Endometrial microvascular endothelial cells (primary cell): Measurements from ENCODE around the gene E2F2. TPM values are rescaled to one million over a fixed set of nuclear protein-coding genes. Genes with fewer than 3 reads are reported as not detected.

Experiments
- total RNA-seq: library from RNA; depleted of rRNA; stranded (reverse); fragments of >200 nt; gene quantifications from one replicate; pipeline ENCODE4 v1.2.3, GENCODE V29; 2015; ENCODE audit errors: inconsistent ontology term

E2F2 gene
- total RNA-seq, 1 donor from 2014 or later: 2.1 TPM

Other genes starting within 250 kb of the E2F2 start
- gene HNRNPR, start 186.9 kb downstream of the E2F2 start, total RNA-seq: 126 TPM
- gene ZNF436, start 161.4 kb downstream of the E2F2 start, total RNA-seq: 5.5 TPM
- gene TCEA3, start 106.5 kb downstream of the E2F2 start, total RNA-seq: not detected
- gene ASAP3, start 47.1 kb downstream of the E2F2 start, total RNA-seq: 3.2 TPM
- gene ID3, start 28.3 kb upstream of the E2F2 start, total RNA-seq: 302 TPM
- 642 TPM for gene RPL11, start 160.6 kb upstream of the E2F2 start, total RNA-seq
- gene ELOA, start 212.2 kb upstream of the E2F2 start, total RNA-seq: 32.5 TPM
- gene PITHD1, start 247.2 kb upstream of the E2F2 start, total RNA-seq: 57.3 TPM